ENCODE data around the gene SMG6.
A peak's percentile ranks its signal among the peaks of the same experiment; 100 is the strongest.

SMG6 gene

DNA sequence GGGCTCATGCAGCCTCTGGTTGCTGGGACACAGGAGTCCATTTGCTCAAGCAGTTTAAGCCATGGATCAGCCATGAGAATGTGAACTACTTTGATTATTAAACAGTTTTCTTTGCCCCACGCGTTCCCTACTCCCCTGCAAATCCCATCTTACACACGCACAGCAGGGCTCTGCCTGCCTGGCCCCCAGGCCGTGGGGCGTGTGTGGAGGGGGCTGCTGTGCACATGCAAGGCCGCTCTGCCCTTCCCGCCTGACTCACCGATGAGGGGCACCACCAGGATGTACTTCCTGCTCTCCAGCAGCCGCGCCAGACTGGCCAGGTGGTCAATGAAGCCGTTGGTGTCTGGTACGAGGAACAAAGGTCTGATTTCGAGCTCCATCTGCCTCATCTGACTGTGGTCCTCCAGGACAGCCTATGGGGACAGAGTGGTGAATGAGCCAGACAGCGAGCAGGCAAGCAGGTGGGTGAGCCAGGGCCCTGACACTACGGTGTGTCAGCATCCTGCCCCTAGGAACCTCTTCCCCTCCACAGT is 235.0 kb downstream of the SMG6 start:
- TF ChIP-seq, protein P1, sequence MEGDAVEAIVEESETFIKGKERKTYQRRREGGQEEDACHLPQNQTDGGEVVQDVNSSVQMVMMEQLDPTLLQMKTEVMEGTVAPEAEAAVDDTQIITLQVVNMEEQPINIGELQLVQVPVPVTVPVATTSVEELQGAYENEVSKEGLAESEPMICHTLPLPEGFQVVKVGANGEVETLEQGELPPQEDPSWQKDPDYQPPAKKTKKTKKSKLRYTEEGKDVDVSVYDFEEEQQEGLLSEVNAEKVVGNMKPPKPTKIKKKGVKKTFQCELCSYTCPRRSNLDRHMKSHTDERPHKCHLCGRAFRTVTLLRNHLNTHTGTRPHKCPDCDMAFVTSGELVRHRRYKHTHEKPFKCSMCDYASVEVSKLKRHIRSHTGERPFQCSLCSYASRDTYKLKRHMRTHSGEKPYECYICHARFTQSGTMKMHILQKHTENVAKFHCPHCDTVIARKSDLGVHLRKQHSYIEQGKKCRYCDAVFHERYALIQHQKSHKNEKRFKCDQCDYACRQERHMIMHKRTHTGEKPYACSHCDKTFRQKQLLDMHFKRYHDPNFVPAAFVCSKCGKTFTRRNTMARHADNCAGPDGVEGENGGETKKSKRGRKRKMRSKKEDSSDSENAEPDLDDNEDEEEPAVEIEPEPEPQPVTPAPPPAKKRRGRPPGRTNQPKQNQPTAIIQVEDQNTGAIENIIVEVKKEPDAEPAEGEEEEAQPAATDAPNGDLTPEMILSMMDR (IDR thresholded peaks at IDR 0.05; ENCODE audit: extremely low read depth, insufficient read depth, missing control alignments) = no peak
- in situ Hi-C loops (cut with MboI; ENCODE audit: low pct_unique_long_range_greater_than_20kb, low sequenced_read_pairs, unreplicated experiment) = loop anchor here (10.0 kb wide), 1 partner anchor 176 kb away; no protein-coding TSS in a partner anchor
- no peak for DNase-seq (ENCODE audit: low spot score)

DNA sequence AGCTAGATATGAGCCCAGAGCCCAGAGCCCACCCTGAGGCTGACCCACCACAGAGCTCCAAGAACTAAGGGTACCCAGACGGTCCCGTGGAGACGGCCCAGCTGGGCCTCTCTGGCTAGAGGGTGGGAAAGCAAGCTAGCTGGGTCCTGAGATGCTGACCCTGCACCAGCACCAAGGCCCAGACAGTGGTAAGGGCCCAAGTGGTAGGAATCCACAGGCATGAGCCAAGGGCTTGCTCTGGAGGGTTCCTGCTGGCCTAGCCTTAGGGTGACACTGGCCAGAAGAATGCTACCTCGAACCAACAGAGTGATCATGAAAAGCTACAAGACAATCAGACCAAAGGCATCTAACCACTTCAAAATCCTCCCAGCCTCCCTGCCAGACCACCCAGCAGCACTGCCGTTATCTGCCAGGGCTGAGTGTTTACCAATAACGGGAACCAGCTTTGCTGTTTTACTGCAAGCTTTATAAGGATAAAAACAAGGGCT is 235.5 kb downstream of the SMG6 start:
- no peak for DNase-seq (ENCODE audit: low spot score)
- TF ChIP-seq, protein P1 (IDR thresholded peaks at IDR 0.05; ENCODE audit: extremely low read depth, insufficient read depth, missing control alignments) = no peak
- in situ Hi-C loops (cut with MboI; ENCODE audit: low pct_unique_long_range_greater_than_20kb, low sequenced_read_pairs, unreplicated experiment) = loop anchor here (10.0 kb wide), 1 partner anchor 177 kb away; no protein-coding TSS in a partner anchor

DNA sequence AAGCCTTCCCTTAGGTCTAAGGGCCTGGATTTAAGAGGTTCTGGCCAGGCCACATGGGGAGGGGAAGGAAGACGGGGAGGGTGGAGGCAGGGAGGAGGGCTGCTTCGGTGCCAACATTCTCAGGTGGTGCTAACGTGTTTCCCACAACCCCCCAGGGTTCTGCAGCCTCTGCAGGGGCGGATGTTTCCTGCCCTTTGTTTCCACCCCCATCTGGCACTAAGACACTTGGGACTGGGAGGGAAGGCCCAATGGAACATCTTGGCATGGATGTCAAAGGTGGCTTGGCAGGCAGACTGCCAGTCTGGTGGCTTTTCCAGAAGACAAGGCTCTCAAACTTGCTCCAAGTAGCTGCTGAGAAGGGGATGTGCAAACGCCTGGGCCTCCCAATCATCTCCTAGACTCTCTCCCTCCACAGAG is 236.0 kb downstream of the SMG6 start:
- TF ChIP-seq, protein P1 (IDR thresholded peaks at IDR 0.05; ENCODE audit: extremely low read depth, insufficient read depth, missing control alignments) = no peak
- no peak for DNase-seq (ENCODE audit: low spot score)
- in situ Hi-C loops (cut with MboI; ENCODE audit: low pct_unique_long_range_greater_than_20kb, low sequenced_read_pairs, unreplicated experiment) = loop anchor here (10.0 kb wide), 1 partner anchor 177 kb away; no protein-coding TSS in a partner anchor

DNA sequence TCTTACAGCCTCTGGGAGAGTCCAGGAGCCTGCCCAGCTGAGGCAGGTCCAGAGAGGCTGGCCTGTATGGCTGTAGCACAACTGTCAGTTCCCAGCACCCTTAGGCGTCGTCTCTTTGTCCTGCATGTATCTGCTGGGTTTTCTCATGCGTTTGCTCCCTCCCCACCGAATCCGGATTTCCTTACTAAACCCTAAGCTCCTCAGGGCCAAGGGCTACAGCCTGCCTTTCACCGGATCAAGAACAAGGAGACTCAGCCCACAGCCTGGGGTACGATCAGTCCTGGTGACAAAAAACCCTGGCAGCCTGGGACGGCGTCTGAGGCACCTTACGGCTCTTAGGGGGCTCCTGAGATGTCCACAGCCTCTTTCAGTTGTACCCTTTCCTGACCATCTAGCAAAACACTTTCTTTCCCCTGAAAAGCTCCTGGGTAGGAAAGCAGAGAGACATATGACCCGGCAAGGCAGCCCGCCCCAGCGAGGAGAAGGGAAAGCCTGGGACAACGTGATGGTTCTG is 236.5 kb downstream of the SMG6 start:
- TF ChIP-seq, protein P1 (IDR thresholded peaks at IDR 0.05; ENCODE audit: extremely low read depth, insufficient read depth, missing control alignments) = no peak
- in situ Hi-C loops (cut with MboI; ENCODE audit: low pct_unique_long_range_greater_than_20kb, low sequenced_read_pairs, unreplicated experiment) = loop anchor here (10.0 kb wide), 1 partner anchor 178 kb away; no protein-coding TSS in a partner anchor
- DNase-seq (ENCODE audit: low spot score) = no peak

DNA sequence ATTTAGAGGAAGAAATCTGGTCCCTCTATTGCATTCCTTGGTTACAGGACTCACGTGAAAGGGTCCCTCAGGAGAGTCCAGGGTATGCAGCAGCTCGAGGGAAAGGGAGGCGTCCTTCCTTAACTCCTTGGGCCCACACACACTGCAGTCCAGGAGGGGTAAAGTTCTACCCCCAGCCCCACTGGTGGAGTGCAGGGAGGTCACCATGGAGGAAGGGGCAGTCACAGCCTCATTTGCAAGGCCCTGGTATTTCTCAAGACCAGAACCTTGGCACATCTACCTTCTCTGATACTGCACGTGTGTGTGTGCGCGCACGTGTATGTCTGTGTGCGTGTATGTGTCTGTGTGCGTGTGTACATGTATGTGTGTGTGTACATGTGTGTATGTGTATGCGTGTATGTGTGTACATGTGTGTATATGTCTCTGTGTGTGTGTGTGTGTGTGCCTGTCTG is 237.6 kb downstream of the SMG6 start:
- in situ Hi-C loops (cut with MboI; ENCODE audit: low pct_unique_long_range_greater_than_20kb, low sequenced_read_pairs, unreplicated experiment) = loop anchor here (10.0 kb wide), 1 partner anchor 179 kb away; no protein-coding TSS in a partner anchor
- DNase-seq (ENCODE audit: low spot score) = no peak
- TF ChIP-seq, protein P1 (IDR thresholded peaks at IDR 0.05; ENCODE audit: extremely low read depth, insufficient read depth, missing control alignments) = no peak

DNA sequence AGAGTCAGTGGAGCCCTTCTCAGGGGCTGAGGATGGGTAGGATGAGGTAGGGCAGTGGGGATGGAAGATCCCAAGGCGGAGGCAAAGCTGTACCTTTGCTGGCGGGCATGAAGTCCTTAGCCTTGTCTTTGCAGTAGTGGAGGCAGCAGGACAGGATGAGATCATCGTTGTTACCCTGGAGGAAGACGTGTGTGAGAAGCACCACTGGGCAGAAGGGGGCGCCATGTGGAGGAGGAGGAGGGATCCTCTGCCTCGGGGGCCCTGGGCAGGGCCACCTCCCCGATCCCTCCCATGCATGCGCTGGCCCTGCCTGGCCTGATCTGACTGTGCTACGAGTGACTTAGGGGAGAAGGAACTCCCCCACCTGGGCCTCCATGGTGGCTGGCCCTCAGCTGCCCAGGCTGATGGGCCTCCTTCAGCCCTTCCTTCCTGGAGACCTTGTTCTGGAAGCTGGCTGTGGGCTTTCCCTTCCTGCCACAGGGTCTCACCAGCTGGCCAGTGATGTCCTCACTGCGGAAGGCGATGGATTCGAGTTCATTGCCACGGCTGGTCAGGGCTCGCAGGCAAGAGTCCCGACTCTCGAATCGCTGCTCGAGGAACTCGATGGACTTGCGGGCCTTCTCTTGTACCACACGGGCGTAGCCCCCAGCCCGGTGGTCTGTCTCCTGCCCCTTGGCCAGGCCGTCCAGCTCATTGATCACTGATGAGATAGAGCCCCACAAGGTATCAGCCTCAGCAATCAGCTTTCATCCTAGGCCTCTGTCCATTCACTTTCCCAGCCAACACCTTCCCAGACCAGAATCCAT is 238.4 kb downstream of the SMG6 start:
- peak; percentile 76 for DNase-seq (ENCODE audit: low spot score)
- in situ Hi-C loops (cut with MboI; ENCODE audit: low pct_unique_long_range_greater_than_20kb, low sequenced_read_pairs, unreplicated experiment) = loop anchor here (10.0 kb wide), 1 partner anchor 180 kb away; no protein-coding TSS in a partner anchor
- TF ChIP-seq, protein P1 (IDR thresholded peaks at IDR 0.05; ENCODE audit: extremely low read depth, insufficient read depth, missing control alignments) = peak; percentile 76

All from GM13977 (cell line).